ENCODE results near the gene EYA2.
A peak's percentile ranks its signal among the peaks of the same experiment; 100 is the strongest.

- TF ChIP-seq CTCF (IDR thresholded peaks at IDR 0.05) = no peak
- TF ChIP-seq POLR2A (IDR thresholded peaks at IDR 0.05) = no peak
- peak in 2 of 3 donors; percentile 40 to 68 for TF ChIP-seq POLR2AphosphoS5 (IDR thresholded peaks at IDR 0.05)
Measured at GRCh38 chr20:46990017-46990595, 95.5 kb downstream of the EYA2 start.

Measured in breast epithelium (tissue), 3 donors.